Measurements from ENCODE around the gene ODAM.
"Not testable (repeated sequence)": the region's sequence is repeated elsewhere in the genome, so short reads cannot be mapped to it uniquely, and the experiment has no call there.

The ODAM gene

DNA sequence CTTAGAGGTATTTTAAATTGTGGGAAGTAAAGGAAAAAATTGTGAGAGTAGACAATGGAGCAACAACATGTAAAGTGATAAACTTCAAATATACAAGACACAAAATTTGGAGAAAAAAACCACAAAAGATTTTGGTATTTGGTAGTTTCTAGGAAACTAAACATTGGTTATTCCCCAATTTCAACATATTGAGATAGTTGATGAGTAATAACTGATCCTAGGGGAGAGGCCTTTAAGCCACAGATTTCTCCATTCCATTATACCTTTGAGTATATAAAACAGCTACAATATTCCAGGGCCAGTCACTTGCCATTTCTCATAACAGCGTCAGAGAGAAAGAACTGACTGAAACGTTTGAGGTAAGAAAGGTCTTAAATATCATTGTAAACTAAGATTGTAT is 30.3 kb downstream of the ODAM start, which contains the start of gene FDCSP:
Gene FDCSP (plus strand): TSS at position 301 of the 400 bp plus-strand sequence. CDS start 5,071 bp downstream, outside the sequence.
- no peak for DNase-seq

DNA sequence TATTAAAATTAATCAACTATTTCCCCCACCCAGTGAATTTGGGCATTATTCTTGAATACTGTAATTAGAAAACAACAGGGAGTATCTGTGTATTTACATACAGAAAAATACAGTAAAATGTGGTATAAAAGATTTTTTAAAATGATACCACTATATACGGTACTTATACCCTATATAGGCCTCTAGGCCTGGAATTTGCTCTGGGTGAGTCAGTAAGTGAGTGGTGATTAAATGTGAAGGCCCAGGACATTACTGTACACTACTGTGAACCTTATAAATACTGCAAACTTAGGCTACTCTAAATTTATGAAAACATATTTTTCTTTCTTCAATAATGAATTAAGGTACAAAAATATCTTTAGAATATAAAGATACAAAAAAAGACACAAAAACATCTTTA is 40.6 kb downstream of the ODAM start:
- no peak for DNase-seq

DNA sequence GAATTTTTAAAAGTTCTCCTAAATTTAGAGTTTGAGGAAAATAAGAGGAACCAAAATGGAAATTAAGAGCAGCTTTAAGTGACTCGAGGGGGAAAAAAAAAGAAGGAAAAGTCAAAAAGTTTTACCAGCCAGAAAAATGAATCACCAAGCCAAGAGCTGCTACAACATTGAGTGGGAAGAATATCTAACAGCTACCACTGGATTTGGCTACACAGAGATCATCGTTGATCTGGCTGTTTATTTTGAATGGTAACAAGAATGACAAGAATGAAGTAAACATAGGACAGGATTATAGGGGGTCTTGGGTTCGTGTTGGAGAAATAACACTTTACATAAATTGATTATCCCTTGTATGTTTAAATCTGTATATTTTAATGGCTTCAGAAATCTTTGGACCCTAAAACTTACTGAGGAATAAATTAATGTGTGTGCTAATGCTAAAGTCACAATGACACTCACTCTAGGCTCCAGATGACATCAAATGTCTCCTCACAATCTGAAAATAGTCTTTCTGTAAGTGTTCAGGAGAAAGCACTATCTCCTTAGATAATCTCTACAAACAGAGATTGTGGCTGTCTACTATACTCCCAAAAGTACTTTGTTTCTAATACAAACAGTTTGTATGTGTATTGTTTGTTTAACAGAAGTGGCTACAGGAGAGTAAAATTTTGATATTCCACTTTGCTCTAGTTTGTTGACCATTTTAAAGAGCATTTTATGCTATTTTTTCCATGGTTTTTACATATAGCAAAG is 43.8 kb downstream of the ODAM start:
- no peak for DNase-seq

DNA sequence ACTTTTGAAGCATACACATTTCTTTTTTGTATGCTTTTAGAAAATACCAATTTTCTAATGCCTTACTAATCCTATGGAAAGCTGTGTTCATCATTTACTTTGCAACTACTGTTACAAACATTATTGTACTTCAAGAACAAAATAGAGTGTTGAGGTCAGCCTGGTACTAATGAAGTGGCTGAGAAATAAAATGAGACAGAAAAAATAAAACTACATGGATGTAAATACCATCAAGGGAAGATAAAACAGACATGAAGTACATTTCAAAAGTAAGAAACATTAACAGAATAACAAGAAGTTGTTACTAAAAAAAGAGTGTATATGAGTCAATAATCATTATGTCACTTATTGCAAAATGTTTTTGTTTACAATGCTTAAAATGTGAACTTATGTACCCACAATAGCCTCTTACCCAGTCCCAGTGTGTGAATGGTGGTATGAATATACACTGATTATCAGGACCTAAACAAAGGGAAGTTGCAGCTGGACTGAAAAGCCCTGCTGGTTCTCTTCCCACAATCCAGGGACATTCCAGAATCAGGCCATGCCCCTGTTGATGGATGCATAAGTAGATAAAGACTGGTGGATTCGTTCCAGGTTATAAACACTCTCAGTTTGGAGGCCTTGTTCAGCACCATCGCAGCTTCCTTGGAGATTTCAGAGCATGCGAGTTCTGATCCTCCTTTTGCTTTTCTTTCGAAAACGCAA is 44.5 kb downstream of the ODAM start:
- no peak for DNase-seq

DNA sequence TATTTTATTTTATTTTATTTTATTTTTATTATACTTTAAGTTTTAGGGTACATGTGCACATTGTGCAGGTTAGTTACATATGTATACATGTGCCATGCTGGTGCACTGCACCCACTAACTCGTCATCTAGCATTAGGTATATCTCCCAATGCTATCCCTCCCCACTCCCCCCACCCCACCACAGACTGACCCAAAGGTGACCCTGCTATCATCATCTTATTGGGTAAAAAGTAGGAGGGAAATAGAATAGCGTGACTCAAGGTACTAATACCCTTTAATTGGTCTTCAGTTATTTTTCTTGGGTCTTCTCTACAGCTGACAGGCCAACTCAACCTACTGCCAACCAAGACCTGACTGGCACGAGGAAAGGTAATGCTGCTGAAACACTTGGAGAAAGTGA is 46.8 kb downstream of the ODAM start, which contains the start of gene CSN3:
Gene CSN3 (plus strand): TSS at position 301 of the 400 bp plus-strand sequence. CDS start 2,223 bp downstream, outside the sequence.
- not testable (repeated sequence) for DNase-seq

DNA sequence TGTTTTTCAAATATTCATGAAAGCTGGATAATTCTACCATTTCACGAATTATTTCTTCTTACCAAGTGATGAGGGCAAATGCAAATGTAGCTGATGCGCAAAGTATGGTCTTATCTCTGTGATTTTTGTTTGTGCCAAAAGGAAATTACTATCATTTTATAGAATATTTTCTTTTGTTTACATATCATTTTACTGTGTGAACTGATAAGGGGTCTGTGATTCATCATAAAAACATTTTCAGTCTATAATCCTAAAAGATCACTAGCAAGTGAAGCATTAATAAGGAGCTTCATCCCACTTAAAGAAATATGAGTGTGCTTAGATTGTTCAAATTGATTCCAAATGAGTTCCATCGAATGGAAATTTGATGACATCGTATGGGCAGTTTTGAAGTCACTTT is 47.6 kb downstream of the ODAM start:
- no peak for DNase-seq

DNA sequence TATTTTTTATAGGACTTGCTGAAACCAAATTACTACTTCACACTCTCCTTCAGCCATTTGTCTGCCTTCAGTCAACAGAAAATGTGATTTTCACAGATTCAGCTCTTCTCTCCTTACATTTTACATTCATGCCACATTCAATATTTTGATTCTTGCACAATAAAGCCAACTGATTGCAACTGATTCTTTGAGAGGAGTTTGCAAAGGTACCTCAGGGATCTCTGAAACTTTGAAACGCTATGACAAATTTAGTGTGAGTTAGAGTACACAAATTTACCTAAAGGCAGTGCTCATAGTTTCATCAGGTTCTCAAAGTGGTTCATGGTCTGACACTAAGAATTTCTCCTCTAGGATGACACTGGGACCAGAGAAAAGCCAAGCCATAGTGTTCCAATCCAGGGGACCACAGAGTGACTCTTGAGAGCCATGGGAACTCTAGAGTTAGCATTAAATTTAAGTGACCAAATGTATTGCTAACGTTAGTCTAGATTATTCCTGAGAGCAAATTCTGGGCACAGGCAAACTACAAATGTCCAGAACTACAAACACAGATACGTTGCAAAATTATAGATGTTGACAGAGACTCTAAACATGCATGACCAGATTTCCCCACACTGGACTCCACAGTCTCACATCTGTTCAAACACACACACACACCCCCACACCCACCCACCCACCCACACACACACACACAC is 55.9 kb downstream of the ODAM start:
- no peak for DNase-seq

DNA sequence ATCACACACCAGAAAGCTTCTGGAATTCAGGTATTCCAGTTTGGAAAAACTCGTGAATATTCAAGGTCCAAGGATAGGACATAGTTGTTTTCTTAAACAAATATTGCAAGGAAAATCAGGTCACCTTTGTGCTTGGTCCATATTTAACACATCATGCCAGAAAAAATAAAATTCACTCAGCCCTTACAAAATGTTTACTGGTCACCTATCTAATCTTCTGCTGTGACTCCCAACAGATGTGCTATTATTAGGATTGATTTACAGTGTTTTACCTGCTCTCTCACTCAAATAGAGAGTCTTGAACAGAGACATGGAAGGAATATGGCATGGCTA is 56.4 kb downstream of the ODAM start:
- DNase-seq: no peak
